ENCODE data around the gene MTARC2. TPM values are rescaled to one million over a fixed set of nuclear protein-coding genes. Genes with fewer than 3 reads are reported as not detected.

MTARC2 gene
- polyA plus RNA-seq, 1 donor (not counting 4 experiments of a cell fraction or from before 2014, with no cell fraction given), result 0.75 TPM

DNA sequence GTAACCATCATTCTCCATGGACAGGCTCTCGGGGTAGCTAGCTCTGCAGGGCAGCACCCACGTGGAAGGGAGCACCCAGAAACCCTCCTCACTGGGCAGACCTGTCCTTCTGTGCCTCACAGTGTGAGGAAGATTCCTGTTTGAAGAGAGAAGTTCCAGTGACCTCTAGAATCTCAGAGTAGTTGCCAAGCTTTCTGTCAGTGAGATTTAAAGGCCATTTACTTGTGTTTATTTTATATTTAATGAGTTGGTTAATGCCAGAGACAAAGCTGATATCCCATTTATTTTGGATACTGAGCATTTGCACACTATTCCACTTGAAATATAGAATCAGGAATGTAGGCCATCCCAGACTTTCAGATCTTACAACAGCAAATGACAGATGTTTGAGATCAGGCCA, 67.3 kb downstream of the MTARC2 start:
- Histone ChIP-seq H3K27me3 (ENCODE audit: control insufficient read depth, extremely low read depth, insufficient read depth, low read length) (no peaks in the 10 kb centered on the region), H3K27ac (ENCODE audit: control insufficient read depth, insufficient read depth, low read length) (no peak overlapping the region), H3K9ac (ENCODE audit: control insufficient read depth, extremely low read depth, insufficient read depth, low read length) (no peak overlapping the region), H4K20me1 (ENCODE audit: control insufficient read depth, extremely low read depth, insufficient read depth, low read length) (no peaks in the 10 kb centered on the region), H3K4me3 (ENCODE audit: control insufficient read depth in 2 of 3, extremely low read depth in 1 of 3, insufficient read depth in 2 of 3, low read depth in 1 of 3, low read length in 3 of 3) (no peak overlapping the region), H3K36me3 (ENCODE audit: control insufficient read depth in 2 of 2, extremely low read depth in 1 of 2, insufficient read depth in 2 of 2, low read length in 2 of 2) (no peaks in the 10 kb centered on the region), H3K79me2 (ENCODE audit: control insufficient read depth, insufficient read depth, low read length) (no peaks in the 10 kb centered on the region), H3K9me1 (ENCODE audit: control insufficient read depth, extremely low read depth, insufficient read depth, low read length) (no peaks in the 10 kb centered on the region), H3K4me2 (ENCODE audit: control insufficient read depth, extremely low read depth, insufficient read depth, low read depth, low read length) (no peak overlapping the region), H3K9me3 (ENCODE audit: control insufficient read depth, low read depth, low read length) (no peaks in the 10 kb centered on the region), H3K4me1 (ENCODE audit: control insufficient read depth, extremely low read depth, insufficient read depth, low read length) (peaks cover 1% of the 10 kb centered on the region), H2AFZ (ENCODE audit: control insufficient read depth, low read length) (no peak overlapping the region)
- dilution Hi-C loops (cut with MboI; ENCODE audit: extremely low pct_ligation_motif_present, low sequenced_read_pairs), result no loop called here
- TF ChIP-seq CTCF (optimal IDR thresholded peaks at IDR 0.05 in 1 of 3, IDR thresholded peaks at IDR 0.05 in 1 of 3, conservative IDR thresholded peaks at IDR 0.05 in 1 of 3; ENCODE audit: extremely low read depth in 1 of 3, insufficient read depth in 2 of 3, low read length in 3 of 3), result no peak
- TF ChIP-seq EZH2 (IDR thresholded peaks at IDR 0.05; ENCODE audit: low read length), result no peak
- no peak for DNase-seq (ENCODE audit: low read depth, low spot score)
- FAIRE-seq, result no peak

DNA sequence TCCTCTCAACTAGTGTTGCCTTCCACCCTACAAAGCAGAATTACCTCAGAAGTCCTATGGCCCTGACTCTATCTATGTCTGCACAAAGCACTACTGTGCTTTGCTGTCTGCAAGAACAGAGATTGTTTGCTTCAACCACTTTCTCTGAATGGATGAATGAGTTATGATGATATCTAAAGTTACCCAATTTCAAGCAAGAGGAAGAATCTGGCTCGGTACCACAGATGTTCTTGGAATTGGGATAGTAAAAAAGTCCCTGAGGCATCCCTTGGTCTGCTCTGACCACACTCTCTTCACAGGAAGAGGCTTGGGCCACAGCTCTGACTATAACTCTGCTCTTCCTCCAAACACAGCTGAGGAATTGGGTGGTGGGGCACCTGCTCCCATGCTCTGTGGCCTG, 69.8 kb downstream of the MTARC2 start:
- no peaks in the 10 kb centered on the region for H3K9me1 ChIP-seq (ENCODE audit: control insufficient read depth, extremely low read depth, insufficient read depth, low read length)
- no peak for TF ChIP-seq CTCF (optimal IDR thresholded peaks at IDR 0.05 in 1 of 3, IDR thresholded peaks at IDR 0.05 in 1 of 3, conservative IDR thresholded peaks at IDR 0.05 in 1 of 3; ENCODE audit: extremely low read depth in 1 of 3, insufficient read depth in 2 of 3, low read length in 3 of 3)
- TF ChIP-seq EZH2 (IDR thresholded peaks at IDR 0.05; ENCODE audit: low read length), result no peak
- no peak overlapping the region for H3K9ac ChIP-seq (ENCODE audit: control insufficient read depth, extremely low read depth, insufficient read depth, low read length)
- H3K27me3 ChIP-seq (ENCODE audit: control insufficient read depth, extremely low read depth, insufficient read depth, low read length), result no peaks in the 10 kb centered on the region
- no peaks in the 10 kb centered on the region for H3K36me3 ChIP-seq (ENCODE audit: control insufficient read depth in 2 of 2, extremely low read depth in 1 of 2, insufficient read depth in 2 of 2, low read length in 2 of 2)
- no peak for DNase-seq (ENCODE audit: low read depth, low spot score)
- no peaks in the 10 kb centered on the region for H4K20me1 ChIP-seq (ENCODE audit: control insufficient read depth, extremely low read depth, insufficient read depth, low read length)
- H2AFZ ChIP-seq (ENCODE audit: control insufficient read depth, low read length), result no peak overlapping the region
- H3K79me2 ChIP-seq (ENCODE audit: control insufficient read depth, insufficient read depth, low read length), result no peaks in the 10 kb centered on the region
- no peak overlapping the region for H3K27ac ChIP-seq (ENCODE audit: control insufficient read depth, insufficient read depth, low read length)
- no peaks in the 10 kb centered on the region for H3K4me1 ChIP-seq (ENCODE audit: control insufficient read depth, extremely low read depth, insufficient read depth, low read length)
- no peak overlapping the region for H3K4me2 ChIP-seq (ENCODE audit: control insufficient read depth, extremely low read depth, insufficient read depth, low read depth, low read length)
- dilution Hi-C loops (cut with MboI; ENCODE audit: extremely low pct_ligation_motif_present, low sequenced_read_pairs), result no loop called here
- H3K9me3 ChIP-seq (ENCODE audit: control insufficient read depth, low read depth, low read length), result no peaks in the 10 kb centered on the region
- H3K4me3 ChIP-seq (ENCODE audit: control insufficient read depth in 2 of 3, extremely low read depth in 1 of 3, insufficient read depth in 2 of 3, low read depth in 1 of 3, low read length in 3 of 3), result no peak overlapping the region
- no peak for FAIRE-seq

All from keratinocyte (primary cell).